ENCODE measurements around the gene VPS16. TPM values are rescaled to one million over a fixed set of nuclear protein-coding genes. Genes with fewer than 3 reads are reported as not detected.
"Not testable (repeated sequence)": the region's sequence is repeated elsewhere in the genome, so short reads cannot be mapped to it uniquely, and the experiment has no call there.

Gene VPS16
- total RNA-seq, 1 experiment from 2014 or later = 38.1 TPM

GRCh38 chr20:2829376-2829775 is 11.2 kb upstream of the VPS16 start (continued):
- TF ChIP-seq EZH2 (IDR thresholded peaks at IDR 0.05) = no peak
- no peak for TF ChIP-seq SRF (IDR thresholded peaks at IDR 0.05; ENCODE audit: low read depth)
- no peak for TF ChIP-seq ZFX (IDR thresholded peaks at IDR 0.05)
- no peak for TF ChIP-seq POLR2A (IDR thresholded peaks at IDR 0.05; ENCODE audit: borderline replicate concordance, extremely low read depth, insufficient read depth, insufficient read length)
- TF ChIP-seq CTCF (IDR thresholded peaks at IDR 0.05 in 2 of 3, conservative IDR thresholded peaks at IDR 0.05 in 1 of 3; ENCODE audit: borderline replicate concordance in 1 of 3, insufficient read depth in 1 of 3, low read depth in 2 of 3, low read length in 2 of 3) = no peak

DNA sequence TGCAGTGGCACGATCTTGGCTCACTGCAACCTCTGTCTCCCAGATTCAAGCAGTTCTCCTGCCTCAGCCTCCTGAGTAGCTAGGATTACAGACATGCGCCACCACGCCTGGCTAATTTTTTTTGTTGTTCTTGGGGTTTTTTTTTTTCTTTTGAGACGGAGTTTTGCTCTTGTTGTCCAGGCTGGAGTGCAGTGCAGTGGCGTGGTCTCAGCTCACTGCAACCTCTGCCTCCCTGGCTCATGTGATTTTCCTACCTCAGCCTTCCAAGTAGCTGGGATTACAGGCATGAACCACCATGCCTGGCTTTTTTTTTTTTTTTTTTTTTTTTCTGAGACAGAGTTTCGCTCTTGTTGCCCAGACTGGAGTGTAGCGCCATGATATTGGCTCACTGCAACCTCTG is 9.3 kb upstream of the VPS16 start:
- Histone ChIP-seq H3K27me3 (ENCODE audit: insufficient read depth, low read length) (peaks cover 13% of the 10 kb centered on the region; the same call in 1 of the 2 replicates), H3K4me1 (ENCODE audit: control insufficient read depth in 1 of 2, insufficient read depth in 2 of 2, low read length in 2 of 2) (peaks cover 6 to 10% of the 10 kb centered on the region in 2 experiments)
- H3K9me2 ChIP-seq (ENCODE audit: insufficient read depth); H4K20me1 ChIP-seq (ENCODE audit: insufficient read depth); DNase-seq (ENCODE audit: low read depth, low spot score); POLR2A ChIA-PET; H3K9ac ChIP-seq (ENCODE audit: low read length); H3K9me3 ChIP-seq (ENCODE audit: control insufficient read depth in 1 of 2, insufficient read depth in 1 of 2, low read depth in 1 of 2, low read length in 2 of 2); intact Hi-C loops (cut with micrococcal nuclease); H2AFZ ChIP-seq (ENCODE audit: low read depth, low read length, poor library complexity, severe bottlenecking); BruUV-seq (replicated peaks); ATAC-seq; H3K4me3 ChIP-seq (replicated peaks in 1 of 2; ENCODE audit: low read depth in 1 of 2, low read length in 2 of 2); RAD21 ChIA-PET (ENCODE audit: low non-redundant PET in 1 of 2, low total read pairs in 2 of 2, uncharacterized antibody in 2 of 2, unreplicated experiment in 2 of 2); H3K79me2 ChIP-seq (ENCODE audit: insufficient read depth, low read length); CTCF ChIA-PET; H3K27ac ChIP-seq (ENCODE audit: low read depth, low read length); H3K4me2 ChIP-seq (ENCODE audit: low read length); H3K36me3 ChIP-seq (ENCODE audit: control insufficient read depth in 1 of 2, insufficient read depth in 2 of 2, low read length in 2 of 2): not testable (repeated sequence)

DNA sequence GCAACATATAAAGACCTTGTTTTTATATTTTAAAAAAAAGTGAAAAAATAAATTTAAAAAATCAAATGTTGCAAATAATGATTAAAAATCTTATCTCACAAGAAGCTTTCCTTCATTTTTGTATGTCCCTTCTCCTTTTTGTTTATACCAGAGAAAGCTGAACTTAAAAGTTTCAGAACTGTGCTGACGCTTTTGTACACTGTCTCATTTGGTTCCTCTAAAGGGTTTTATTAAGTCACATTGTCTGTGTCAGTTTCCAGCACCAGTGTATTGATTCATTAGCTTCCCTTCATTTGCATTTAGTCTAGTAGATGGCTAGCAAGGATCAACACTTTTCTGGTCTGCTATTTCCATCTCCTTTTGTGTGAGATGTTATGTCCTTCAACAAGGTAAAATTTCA is 6.8 kb upstream of the VPS16 start:
- Histone ChIP-seq H3K9ac (ENCODE audit: low read length) (no peak overlapping the region), H3K4me1 (ENCODE audit: control insufficient read depth in 1 of 2, insufficient read depth in 2 of 2, low read length in 2 of 2) (peaks cover 6 to 10% of the 10 kb centered on the region in 2 experiments), H3K27ac (ENCODE audit: low read depth, low read length) (no peak overlapping the region), H3K79me2 (ENCODE audit: insufficient read depth, low read length) (no peaks in the 10 kb centered on the region), H3K27me3 (ENCODE audit: insufficient read depth, low read length) (peaks cover 2% of the 10 kb centered on the region; the same call in 1 of the 2 replicates), H3K9me2 (ENCODE audit: insufficient read depth) (no peaks in the 10 kb centered on the region), H3K36me3 (ENCODE audit: control insufficient read depth in 1 of 2, insufficient read depth in 2 of 2, low read length in 2 of 2) (no peaks in the 10 kb centered on the region), H3K4me3 (replicated peaks in 1 of 2; ENCODE audit: low read depth in 1 of 2, low read length in 2 of 2) (no peak overlapping the region), H2AFZ (ENCODE audit: low read depth, low read length, poor library complexity, severe bottlenecking) (no peak overlapping the region), H3K4me2 (ENCODE audit: low read length) (no peak overlapping the region), H3K9me3 (ENCODE audit: control insufficient read depth in 1 of 2, insufficient read depth in 1 of 2, low read depth in 1 of 2, low read length in 2 of 2) (no peaks in the 10 kb centered on the region), H4K20me1 (ENCODE audit: insufficient read depth) (no peaks in the 10 kb centered on the region)
- TF ChIP-seq JUND (IDR thresholded peaks at IDR 0.05) (no peak), ATF3 (IDR thresholded peaks at IDR 0.05) (no peak), SRF (IDR thresholded peaks at IDR 0.05; ENCODE audit: low read depth) (no peak), ELF1 (IDR thresholded peaks at IDR 0.05; ENCODE audit: borderline replicate concordance, low read depth) (no peak), CEBPB (IDR thresholded peaks at IDR 0.05; ENCODE audit: low read depth) (no peak), YY1 (IDR thresholded peaks at IDR 0.05; ENCODE audit: extremely low read depth, insufficient replicate concordance, low read depth, low read length) (no peak), FOSL1 (IDR thresholded peaks at IDR 0.05; ENCODE audit: low read depth) (no peak)
- TF ChIP-seq, protein P1, sequence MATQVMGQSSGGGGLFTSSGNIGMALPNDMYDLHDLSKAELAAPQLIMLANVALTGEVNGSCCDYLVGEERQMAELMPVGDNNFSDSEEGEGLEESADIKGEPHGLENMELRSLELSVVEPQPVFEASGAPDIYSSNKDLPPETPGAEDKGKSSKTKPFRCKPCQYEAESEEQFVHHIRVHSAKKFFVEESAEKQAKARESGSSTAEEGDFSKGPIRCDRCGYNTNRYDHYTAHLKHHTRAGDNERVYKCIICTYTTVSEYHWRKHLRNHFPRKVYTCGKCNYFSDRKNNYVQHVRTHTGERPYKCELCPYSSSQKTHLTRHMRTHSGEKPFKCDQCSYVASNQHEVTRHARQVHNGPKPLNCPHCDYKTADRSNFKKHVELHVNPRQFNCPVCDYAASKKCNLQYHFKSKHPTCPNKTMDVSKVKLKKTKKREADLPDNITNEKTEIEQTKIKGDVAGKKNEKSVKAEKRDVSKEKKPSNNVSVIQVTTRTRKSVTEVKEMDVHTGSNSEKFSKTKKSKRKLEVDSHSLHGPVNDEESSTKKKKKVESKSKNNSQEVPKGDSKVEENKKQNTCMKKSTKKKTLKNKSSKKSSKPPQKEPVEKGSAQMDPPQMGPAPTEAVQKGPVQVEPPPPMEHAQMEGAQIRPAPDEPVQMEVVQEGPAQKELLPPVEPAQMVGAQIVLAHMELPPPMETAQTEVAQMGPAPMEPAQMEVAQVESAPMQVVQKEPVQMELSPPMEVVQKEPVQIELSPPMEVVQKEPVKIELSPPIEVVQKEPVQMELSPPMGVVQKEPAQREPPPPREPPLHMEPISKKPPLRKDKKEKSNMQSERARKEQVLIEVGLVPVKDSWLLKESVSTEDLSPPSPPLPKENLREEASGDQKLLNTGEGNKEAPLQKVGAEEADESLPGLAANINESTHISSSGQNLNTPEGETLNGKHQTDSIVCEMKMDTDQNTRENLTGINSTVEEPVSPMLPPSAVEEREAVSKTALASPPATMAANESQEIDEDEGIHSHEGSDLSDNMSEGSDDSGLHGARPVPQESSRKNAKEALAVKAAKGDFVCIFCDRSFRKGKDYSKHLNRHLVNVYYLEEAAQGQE (IDR thresholded peaks at IDR 0.05; ENCODE audit: low read depth) = no peak
- TF ChIP-seq, protein P2, sequence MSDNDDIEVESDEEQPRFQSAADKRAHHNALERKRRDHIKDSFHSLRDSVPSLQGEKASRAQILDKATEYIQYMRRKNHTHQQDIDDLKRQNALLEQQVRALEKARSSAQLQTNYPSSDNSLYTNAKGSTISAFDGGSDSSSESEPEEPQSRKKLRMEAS (IDR thresholded peaks at IDR 0.05) = no peak
- CTCF ChIA-PET = no interaction called here
- RAD21 ChIA-PET (ENCODE audit: low non-redundant PET in 1 of 2, low total read pairs in 2 of 2, uncharacterized antibody in 2 of 2, unreplicated experiment in 2 of 2) = no interaction called here
- intact Hi-C loops (cut with micrococcal nuclease) = no loop called here
- DNase-seq (ENCODE audit: low read depth, low spot score) (no peak), ATAC-seq (no peak)
- no TSS peak for BruUV-seq (replicated peaks)
- POLR2A ChIA-PET = no interaction called here
